ENCODE results near the gene KIF19.

GRCh38 chr17:74287031-74287602 lies 38.9 kb upstream of the KIF19 start:
- TF ChIP-seq CTCF (IDR thresholded peaks at IDR 0.05) (no peak), POLR2A (IDR thresholded peaks at IDR 0.05) (no peak)
